GOT3 (cell line): Measurements from ENCODE around the gene DDI2.

Source experiments
- DNase-seq: peaks from one replicate; lab custom pipeline; 2025; ENCODE audit warnings: mixed read lengths; lab: John Stamatoyannopoulos, UW

The DDI2 gene

DNA sequence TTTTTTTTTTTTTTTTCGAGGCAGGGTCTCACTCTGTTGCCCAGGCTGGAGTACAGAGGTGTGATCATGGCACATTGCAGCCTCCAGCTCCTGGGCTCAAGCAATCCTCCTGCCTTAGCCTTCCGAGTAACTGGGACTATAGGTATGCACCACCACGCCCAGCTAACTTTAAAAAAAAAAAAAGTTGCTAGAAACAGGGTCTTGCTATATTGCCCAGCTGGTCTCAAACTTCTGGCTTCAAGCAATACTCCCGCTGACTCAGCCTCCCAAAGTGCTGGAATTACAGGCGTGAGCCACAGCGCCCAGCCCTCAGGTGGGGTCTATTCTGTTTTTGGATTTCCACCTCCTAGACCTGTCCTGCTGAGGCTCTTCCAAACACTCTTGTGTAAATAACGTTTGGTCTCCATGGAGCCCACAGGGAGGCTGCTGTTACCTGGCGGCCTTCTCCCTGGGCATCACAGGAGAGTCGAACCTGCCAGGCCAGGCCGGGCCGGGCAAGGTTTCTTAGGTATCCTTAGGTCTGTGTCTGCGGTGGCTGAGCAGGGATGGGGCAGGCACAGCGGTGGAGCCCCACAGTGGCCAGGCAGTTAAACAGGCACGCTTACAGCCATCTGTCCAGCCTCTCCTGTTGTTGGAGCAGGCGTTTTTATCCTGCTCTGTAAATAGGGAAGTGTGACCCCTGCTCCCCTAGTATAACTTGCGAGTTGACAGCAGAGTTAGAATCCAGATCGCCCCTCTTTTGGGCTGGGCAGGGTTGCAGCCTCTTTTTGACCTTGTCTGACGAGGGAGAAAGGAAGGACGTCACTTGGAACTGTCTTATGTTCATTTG is 85.7 kb downstream of the DDI2 start:
- no peak for DNase-seq

DNA sequence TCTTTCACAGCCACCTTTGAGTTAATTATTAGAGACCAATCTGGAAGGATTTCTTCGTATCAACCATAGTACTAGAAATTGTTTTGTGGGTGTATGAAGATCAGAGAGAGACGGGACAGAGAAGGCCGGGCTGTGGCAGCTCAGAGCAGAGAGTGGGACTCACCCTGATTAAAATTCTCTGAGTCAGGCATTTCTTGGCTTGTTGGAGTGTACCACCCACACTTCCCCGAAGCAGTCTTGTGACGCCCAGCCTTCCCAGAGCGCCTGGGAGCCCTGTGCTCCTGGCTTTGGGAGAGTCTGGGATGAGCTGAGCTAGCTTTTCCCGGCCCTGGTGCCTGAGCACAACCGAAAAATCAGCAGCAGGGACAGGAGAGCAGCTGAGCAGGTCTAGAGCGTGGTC is 86.3 kb downstream of the DDI2 start:
- no peak for DNase-seq

DNA sequence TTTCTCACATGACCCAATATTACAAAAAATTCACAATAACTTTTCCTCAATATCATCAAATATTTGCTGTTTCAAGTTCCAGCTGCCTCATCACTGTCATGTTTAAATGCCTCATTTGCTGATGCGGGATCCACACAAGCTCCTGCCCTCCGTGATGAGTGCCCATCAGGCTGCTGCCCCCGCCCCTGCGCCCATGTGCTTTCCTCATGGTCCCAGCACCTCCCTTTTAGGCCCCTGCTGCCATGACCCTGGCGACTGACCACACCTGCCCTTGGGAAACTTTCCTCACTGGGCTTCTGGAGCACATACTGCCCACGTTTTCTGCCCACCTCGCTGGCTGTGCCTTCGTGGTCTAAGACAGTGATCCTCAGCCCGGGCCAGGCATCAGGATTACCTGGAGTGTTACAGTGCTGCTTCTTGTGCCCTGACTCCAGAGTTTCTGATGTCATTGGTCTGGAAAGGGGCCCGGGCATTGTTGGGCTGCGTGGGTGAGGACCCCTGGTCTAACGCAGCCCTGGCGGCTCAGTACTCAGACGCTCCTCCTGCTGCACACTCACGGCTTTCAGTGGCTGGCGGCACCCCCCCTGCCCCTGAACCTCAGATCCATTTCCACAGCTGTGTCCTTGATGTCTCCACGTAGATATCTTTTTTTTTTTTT is 87.4 kb downstream of the DDI2 start:
- no peak for DNase-seq

DNA sequence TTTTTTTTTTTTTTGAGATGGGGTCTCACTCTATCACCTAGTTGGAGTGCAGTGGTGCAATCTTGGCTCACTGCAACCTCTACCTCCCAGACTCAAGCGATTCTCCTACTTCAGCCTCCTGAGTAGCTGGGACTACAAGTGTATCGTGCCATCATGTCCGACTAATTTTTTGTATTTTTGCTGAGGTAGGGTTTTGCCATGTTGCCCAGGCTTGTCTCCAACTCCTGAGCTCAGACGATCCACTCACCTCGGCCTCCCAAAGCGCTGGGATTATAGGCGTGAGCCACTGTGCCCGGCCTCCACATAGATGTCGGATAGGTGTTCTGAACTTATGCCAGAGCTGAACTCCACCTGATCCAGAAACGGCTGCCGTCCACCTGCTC is 87.9 kb downstream of the DDI2 start:
- no peak for DNase-seq

DNA sequence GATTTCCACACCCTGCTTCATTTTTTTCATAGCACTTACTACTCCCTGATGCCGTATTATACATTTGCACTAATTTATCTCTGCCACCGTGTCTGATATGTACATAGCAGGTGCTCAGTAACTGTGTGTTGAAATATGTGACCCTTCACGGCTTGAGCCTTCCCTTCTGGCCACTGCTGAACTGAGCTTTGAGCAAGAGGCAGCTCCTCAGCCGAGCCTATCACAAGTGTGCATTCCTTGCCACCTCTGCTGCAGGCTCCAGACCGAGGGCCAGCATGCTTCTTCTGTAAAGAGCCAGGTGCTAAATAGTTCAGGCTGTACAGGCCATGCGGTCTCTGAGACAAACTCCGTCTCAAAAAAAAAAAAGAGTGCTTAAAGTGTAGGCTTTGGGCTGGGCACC is 89.5 kb downstream of the DDI2 start:
- no peak for DNase-seq

DNA sequence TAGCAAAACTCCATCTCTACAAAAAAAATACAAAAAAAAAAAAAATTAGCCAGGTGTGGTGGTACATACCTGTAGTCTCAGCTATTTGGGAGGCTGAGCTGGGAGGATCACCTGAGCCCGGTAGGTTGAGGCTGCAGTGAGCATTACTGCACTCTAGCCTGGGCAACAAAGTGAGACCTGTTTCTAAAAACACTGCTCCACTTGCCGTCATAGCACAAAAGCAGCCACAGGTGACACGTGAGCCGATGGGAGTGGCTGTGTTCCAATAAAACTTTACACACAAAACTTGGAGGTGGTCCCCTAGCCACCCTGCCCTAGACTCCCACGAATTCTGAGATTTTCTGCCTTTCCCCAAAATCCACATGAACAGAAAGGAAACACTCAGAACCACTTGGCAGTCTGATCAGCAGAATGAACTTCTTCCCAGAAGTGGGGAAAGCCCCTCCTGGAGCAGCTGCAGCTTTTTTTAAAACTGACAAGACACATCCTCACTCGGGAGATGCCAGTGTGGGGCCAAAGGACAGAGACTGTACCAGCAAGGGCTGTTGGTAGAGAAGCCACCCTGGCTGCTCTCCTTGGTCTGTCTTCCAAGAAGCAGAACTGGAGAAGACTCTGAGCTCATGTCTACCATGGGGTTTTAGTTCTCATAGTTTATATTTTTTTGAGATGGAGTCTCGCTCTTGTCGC is 90.1 kb downstream of the DDI2 start:
- no peak for DNase-seq

DNA sequence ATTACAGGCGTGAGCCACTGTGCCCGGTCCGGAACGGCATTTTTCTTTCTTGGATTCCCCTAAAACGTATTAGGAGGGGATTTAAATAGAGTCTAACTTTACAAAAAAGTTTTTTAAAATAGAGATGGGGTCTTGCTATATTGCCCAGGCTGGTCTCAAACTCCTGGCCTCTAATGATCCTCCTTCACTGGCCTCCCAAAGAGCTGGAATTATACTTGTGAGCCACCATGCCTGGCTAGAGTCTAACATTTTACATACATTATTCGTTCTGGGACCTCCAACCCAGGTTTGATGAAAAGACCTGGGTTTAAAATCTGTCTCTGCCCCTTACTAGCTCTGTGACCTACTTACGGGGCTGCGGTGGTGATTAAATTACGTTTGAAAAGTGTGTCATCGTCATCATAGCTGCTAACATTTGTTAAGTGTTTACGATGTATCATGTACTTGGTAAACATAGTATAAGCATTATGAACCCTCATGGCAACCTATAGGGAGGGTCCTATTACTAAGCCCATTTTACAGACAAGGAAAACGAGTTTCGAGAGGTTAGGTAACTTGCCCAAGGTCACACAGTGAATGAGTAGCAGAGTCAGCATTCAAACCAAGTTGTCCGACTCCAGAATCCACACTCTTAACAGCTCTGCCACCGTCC is 91.4 kb downstream of the DDI2 start:
- no peak for DNase-seq

DNA sequence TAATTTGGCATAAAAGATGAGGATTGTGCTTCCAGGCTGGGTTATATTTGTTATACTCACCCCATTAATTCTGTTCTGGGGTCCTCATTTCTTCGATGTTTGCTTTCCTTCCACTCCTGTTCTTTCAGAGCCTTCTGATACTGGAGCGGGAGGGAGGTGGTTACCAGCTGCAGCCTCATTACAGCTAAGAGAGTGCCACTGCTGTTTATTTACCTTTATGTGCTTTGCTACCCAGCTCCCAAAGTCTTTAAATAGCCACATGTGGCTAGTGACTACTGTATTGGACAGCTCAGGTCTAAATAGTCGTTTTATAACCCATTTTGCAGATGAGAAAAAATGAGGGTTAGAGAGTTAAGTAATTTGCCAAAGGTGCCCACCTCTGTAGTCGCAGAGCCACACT is 92.0 kb downstream of the DDI2 start:
- DNase-seq = no peak

DNA sequence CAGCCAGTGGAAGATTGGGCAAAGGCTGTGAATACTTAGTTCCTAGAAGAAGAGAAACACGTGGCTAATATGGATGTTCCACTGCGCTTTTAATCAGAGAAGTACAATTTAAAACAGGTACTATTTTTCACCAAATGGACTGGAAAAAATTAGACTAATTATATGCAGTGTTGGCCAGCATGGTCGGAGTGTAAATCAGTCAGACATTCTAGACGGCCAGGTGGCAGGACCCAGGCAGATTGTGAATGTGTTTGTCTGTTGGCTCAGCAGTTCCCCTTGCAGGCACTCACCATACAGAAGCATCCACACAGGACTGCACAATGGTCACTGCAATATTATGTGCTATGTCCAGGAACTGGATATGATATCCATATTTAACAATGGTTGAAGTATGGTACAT is 94.9 kb downstream of the DDI2 start:
- no peak for DNase-seq

DNA sequence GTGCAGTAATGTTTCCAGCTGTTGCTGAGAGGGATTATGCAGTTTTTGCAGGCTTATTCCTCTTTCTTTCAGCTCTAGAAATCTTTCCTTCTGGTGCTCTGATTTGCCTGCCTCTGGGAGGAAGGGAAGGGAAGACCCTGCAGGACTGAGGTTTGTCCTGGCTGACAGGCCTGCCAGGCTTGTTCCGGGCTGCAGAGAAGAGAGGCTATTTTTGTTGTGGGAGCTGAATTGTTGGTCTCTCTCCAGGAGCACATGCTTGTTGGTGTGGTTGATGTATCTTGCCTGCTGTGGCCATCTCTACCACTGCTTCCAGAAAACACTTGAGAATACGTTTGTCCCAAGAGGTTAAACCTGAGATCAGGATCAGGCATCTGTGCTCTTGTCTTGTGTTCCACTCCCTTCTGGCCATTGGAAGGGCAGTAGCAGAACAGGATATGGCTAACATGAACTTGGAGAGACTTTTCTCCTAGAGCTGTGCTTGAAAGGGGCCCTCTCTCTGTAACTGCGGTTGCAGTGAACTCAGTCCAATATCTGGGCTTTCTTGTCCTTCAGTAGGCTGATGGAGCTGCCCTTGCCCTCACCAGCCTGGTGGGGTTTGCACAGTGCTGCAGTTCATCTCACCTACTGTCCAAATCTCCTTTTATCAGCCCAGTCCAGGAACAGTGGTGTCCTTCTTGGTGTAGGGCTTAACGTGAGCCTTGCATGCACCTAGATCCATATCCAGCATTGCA is 97.3 kb downstream of the DDI2 start:
- DNase-seq = no peak

DNA sequence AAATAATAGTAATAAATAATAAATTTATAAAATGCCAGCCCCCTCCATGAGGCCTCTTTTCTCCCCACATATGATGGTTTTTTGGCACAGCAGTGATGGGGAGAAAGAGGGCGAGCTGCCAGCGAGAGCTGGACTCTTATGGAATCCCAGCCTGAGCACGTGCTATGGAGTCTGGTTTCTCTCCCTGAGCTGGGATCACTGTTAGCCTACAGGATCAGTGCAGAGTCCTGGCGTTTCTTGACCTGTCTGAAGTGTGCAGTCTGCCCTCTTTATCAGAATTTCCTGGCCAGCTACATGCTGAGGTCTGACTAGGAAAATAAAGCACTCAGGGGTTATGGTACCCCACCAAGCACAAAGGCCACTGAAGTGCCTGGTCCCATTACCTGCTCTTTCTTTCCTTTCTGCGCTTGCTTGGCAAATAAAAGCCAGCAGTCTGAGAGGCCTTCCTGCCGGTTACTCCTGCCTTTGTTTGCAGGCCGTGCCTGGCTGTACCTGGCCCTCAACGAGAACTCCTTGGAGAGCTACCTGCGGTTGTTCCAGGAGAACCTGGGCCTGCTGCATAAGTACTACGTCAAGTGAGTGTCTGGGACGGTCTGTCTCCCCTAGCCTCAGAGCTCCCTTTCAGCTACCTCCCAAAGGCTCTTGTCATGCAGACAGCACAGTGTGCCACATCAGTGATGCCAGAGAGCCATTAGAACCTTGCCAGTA is 100.3 kb downstream of the DDI2 start:
- DNase-seq = no peak

DNA sequence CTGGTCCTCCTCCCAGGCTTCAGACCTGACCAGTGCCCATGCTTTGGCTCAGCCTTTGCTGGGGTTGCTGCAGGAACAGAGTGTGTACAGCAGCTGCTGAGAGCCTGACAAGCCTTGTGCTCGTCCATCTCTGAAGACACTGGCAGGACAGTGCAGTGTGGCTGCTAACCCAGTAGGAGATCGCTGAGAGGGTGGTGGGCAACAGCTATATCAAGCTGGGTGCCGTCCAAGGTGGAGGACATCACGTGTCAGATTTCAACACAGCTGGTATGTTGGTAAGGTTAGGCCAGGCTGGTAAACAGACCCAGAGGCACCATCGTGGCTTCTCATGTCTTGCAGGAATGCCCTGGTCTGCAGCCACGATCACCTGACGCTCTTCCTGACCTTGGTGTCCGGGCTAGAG is 100.9 kb downstream of the DDI2 start:
- DNase-seq = no peak
